Activated CD4-positive, alpha-beta T cell treated with anti-CD3 and anti-CD28 coated beads, Interleukin-2, amount 50 U/mL, for 1 hour (primary cell): Measurements from ENCODE around the gene DPYSL4.

ENCODE experiments used
- DNase-seq: peaks from one replicate; pipeline ENCODE4 v3.0.0-alpha.2; 2020

DPYSL4 gene

GRCh38 chr10:132179551-132180392, 7.0 kb upstream of the DPYSL4 start:
- DNase-seq = no peak

- DNase-seq = no peak
These were observed 6.0 kb upstream of the DPYSL4 start for GRCh38 chr10:132180736-132181135.

GRCh38 chr10:132181691-132182425, 4.9 kb upstream of the DPYSL4 start:
- DNase-seq = no peak

GRCh38 chr10:132182591-132182990, 4.2 kb upstream of the DPYSL4 start:
- no peak for DNase-seq

GRCh38 chr10:132183046-132183445, 3.7 kb upstream of the DPYSL4 start:
- DNase-seq = no peak

GRCh38 chr10:132184816-132185593, 1.7 kb upstream of the DPYSL4 start:
- no peak for DNase-seq

- peak; percentile 57 for DNase-seq
These were observed 904 bp upstream of the DPYSL4 start for GRCh38 chr10:132185601-132186487.

GRCh38 chr10:132187430-132188138, 836 bp downstream of the DPYSL4 start:
- DNase-seq = no peak

- DNase-seq = no peak
These were observed 1.6 kb downstream of the DPYSL4 start for GRCh38 chr10:132188331-132188730.

- no peak for DNase-seq
These were observed 2.3 kb downstream of the DPYSL4 start for GRCh38 chr10:132189016-132189415.

GRCh38 chr10:132189810-132190422, 3.2 kb downstream of the DPYSL4 start:
- DNase-seq = no peak

GRCh38 chr10:132192076-132192975, 5.6 kb downstream of the DPYSL4 start:
- DNase-seq = no peak

- no peak for DNase-seq
These were observed 6.4 kb downstream of the DPYSL4 start for GRCh38 chr10:132192991-132193665.

- peak; percentile 24 for DNase-seq
These were observed 7.3 kb downstream of the DPYSL4 start for GRCh38 chr10:132193907-132194552.

GRCh38 chr10:132194726-132195125, 8.0 kb downstream of the DPYSL4 start:
- no peak for DNase-seq

- DNase-seq = no peak
These were observed 8.8 kb downstream of the DPYSL4 start for GRCh38 chr10:132195366-132196075.

- DNase-seq = no peak
These were observed 9.7 kb downstream of the DPYSL4 start for GRCh38 chr10:132196178-132197113.
